ENCODE measurements around the gene KLF16. TPM values are rescaled to one million over a fixed set of nuclear protein-coding genes. Genes with fewer than 3 reads are reported as not detected.

KLF16 gene
- total RNA-seq, 1 experiment from 2014 or later, result 32.3 TPM

DNA sequence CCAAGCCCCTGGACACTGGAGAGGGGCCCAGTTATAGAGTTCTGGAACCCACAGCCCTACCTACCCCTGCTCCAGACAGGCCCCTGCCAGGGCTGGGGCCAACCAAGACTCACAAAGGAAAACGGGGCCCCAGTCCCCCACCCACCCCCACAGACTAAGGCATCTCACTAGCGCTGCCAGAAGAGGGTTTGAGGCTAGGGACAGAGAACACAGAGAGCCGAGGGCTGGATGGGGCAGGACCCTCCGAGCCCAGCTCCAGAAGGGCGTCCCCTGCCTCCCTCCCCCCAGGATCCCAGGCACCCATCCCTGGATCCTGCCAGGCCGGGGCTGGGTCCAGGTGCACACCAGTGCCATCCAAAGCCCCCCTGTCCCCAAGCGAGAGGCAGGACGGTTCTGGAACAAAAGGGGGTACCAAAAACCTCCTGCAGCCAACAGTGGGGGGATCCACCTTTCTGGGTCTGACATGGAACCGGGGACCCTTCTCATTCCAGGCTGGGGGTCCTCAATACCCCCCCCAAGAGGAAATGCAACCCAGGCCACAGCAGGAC lies 10.7 kb downstream of the KLF16 start:
- no peak for DNase-seq
- Mint-ChIP-seq H3K27me3 (ENCODE audit: unreplicated experiment) (no peaks in the 10 kb centered on the region), H3K9me3 (ENCODE audit: low read depth, unreplicated experiment) (no peaks in the 10 kb centered on the region), H3K4me1 (ENCODE audit: low read depth, unreplicated experiment) (no peaks in the 10 kb centered on the region), H3K36me3 (ENCODE audit: insufficient read depth, unreplicated experiment) (peaks cover 27% of the 10 kb centered on the region), H3K4me3 (ENCODE audit: low read depth, unreplicated experiment) (no peak overlapping the region), H3K27ac (ENCODE audit: unreplicated experiment) (no peak overlapping the region)
- intact Hi-C loops (cut with micrococcal nuclease; ENCODE audit: unreplicated experiment), result no loop called here
- TF ChIP-seq, protein P1, sequence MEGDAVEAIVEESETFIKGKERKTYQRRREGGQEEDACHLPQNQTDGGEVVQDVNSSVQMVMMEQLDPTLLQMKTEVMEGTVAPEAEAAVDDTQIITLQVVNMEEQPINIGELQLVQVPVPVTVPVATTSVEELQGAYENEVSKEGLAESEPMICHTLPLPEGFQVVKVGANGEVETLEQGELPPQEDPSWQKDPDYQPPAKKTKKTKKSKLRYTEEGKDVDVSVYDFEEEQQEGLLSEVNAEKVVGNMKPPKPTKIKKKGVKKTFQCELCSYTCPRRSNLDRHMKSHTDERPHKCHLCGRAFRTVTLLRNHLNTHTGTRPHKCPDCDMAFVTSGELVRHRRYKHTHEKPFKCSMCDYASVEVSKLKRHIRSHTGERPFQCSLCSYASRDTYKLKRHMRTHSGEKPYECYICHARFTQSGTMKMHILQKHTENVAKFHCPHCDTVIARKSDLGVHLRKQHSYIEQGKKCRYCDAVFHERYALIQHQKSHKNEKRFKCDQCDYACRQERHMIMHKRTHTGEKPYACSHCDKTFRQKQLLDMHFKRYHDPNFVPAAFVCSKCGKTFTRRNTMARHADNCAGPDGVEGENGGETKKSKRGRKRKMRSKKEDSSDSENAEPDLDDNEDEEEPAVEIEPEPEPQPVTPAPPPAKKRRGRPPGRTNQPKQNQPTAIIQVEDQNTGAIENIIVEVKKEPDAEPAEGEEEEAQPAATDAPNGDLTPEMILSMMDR (IDR thresholded peaks at IDR 0.05; ENCODE audit: unreplicated experiment), result no peak
- no TSS peak for BruUV-seq (replicated peaks)
- CTCF ChIA-PET, result no interaction called here

DNA sequence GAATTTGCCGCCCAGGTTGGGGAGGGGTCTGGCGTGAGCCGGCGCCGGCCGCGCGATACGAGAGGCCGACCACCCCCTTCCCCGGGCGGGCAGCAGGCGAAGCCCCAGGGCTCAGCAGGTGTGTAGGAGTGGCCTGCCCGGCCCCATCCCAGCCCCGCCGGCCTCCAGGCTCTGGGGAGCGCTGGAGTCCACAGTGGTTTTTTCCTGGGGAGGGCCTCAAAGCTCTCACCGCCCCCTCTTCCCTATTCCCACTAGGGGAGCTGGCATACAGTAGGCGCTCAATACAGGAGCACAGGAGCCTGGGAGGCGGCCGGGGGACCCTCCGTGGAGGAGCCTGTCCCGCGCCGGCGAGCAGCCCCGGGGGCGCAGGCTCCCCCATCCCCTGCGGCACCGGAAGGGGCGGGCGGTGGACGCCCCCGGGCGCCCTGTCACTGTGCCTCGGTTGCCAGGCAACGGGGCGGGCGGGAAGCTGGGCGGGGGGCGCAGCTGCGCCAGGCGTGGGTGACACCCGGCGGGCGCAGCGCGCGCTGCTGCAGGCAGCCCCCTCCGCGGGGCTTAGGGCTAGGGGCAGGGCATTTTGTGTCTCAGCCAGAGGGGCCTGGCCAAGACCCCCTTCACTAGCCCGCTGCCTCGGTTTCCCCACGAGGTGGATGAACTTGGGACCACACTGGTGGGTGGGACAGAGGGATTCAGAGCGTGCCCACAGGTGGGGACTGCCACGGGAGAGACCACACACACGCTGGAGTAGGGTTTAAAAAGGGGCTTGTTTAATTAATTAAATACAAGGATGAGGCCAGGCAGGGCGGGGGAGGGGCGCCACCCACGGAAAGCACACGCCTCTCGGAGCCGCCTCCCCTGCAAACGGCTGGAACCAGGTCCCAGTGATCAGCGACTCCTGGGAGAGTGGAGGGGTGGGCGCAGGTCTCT lies 11.5 kb downstream of the KLF16 start:
- intact Hi-C loops (cut with micrococcal nuclease; ENCODE audit: unreplicated experiment), result no loop called here
- Mint-ChIP-seq H3K4me1 (ENCODE audit: low read depth, unreplicated experiment) (peaks cover 7% of the 10 kb centered on the region), H3K27me3 (ENCODE audit: unreplicated experiment) (no peaks in the 10 kb centered on the region), H3K27ac (ENCODE audit: unreplicated experiment) (no peak overlapping the region), H3K4me3 (ENCODE audit: low read depth, unreplicated experiment) (no peak overlapping the region), H3K36me3 (ENCODE audit: insufficient read depth, unreplicated experiment) (peaks cover 35% of the 10 kb centered on the region), H3K9me3 (ENCODE audit: low read depth, unreplicated experiment) (no peaks in the 10 kb centered on the region)
- no peak for DNase-seq
- CTCF ChIA-PET, result no interaction called here
- TF ChIP-seq, protein P1 (IDR thresholded peaks at IDR 0.05; ENCODE audit: unreplicated experiment), result no peak
- no TSS peak for BruUV-seq (replicated peaks)

DNA sequence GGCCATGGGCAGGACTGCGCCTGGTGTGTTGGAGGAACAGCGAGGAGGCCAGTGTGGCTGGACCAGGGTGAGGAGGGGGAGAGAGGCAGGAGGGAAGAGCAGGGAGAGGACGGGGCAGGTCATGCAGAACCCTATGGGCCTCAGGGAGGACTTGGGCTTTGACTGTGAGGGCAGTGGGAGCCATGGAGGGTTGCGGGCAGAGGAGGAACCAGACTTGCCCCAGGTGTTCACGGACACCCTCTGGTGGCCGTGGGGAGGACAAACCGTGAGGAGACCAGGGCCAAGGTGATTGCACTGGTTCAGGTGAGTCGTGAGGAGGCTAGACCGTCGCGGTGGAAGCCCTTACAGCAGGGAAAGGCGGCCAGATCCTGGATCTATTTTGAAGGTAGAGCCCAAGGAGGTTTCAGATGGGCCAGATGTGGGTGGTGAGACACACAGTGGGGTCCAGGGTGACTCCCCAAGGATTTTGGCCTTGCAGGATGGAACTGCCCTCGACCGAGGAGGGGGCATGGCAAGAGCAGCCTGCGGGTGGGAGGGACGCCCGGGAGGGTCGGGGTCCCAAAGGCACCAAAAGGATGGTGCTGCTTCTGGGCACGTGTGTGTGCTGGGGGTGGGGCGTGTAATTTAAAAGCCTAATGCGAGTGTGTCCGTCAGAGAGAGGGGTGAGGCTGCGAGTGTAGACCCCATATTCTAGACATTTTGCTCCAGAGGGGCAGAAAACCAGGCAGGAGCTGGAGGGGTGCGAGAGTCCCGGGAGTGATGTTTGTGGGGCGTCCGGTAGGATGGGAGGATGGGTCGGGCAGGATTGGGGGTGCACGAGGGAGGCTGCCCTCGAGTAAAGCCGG lies 12.3 kb downstream of the KLF16 start:
- Mint-ChIP-seq H3K27me3 (ENCODE audit: unreplicated experiment) (no peaks in the 10 kb centered on the region), H3K4me3 (ENCODE audit: low read depth, unreplicated experiment) (no peak overlapping the region), H3K27ac (ENCODE audit: unreplicated experiment) (no peak overlapping the region), H3K9me3 (ENCODE audit: low read depth, unreplicated experiment) (no peaks in the 10 kb centered on the region), H3K4me1 (ENCODE audit: low read depth, unreplicated experiment) (peaks cover 8% of the 10 kb centered on the region), H3K36me3 (ENCODE audit: insufficient read depth, unreplicated experiment) (peaks cover 39% of the 10 kb centered on the region)
- CTCF ChIA-PET, result no interaction called here
- TF ChIP-seq, protein P1 (IDR thresholded peaks at IDR 0.05; ENCODE audit: unreplicated experiment), result no peak
- intact Hi-C loops (cut with micrococcal nuclease; ENCODE audit: unreplicated experiment), result no loop called here
- DNase-seq, result peak; percentile 30
- no TSS peak for BruUV-seq (replicated peaks)

DNA sequence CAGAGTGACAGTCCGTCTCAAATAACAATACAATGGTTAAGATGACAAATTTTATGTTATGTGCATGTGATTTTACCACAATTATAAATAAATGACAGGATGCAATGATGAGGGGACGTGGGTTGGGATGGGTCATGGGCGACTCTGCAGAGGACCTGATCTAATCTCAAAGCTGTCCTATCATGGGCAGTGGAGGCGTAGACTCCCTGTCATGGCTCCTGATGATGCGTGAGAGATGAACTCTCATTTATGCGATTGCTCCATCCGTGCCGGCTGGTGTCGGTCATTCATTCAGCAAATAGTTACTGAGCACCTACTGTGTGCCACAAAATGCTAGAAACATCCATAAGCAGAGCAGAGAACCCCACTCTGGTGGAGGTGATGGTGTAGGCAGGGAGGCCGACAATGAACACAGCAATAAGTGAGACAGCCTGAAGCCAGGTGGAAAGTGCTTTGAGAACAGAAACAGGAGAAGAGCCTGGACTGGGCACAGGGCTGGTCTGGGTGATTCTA lies 13.4 kb downstream of the KLF16 start:
- CTCF ChIA-PET, result no interaction called here
- H3K4me1 Mint-ChIP-seq (ENCODE audit: low read depth, unreplicated experiment), result peaks cover 8% of the 10 kb centered on the region
- intact Hi-C loops (cut with micrococcal nuclease; ENCODE audit: unreplicated experiment), result no loop called here
- no peaks in the 10 kb centered on the region for H3K9me3 Mint-ChIP-seq (ENCODE audit: low read depth, unreplicated experiment)
- H3K4me3 Mint-ChIP-seq (ENCODE audit: low read depth, unreplicated experiment), result no peak overlapping the region
- TF ChIP-seq, protein P1 (IDR thresholded peaks at IDR 0.05; ENCODE audit: unreplicated experiment), result no peak
- no peaks in the 10 kb centered on the region for H3K27me3 Mint-ChIP-seq (ENCODE audit: unreplicated experiment)
- H3K27ac Mint-ChIP-seq (ENCODE audit: unreplicated experiment), result no peak overlapping the region
- peaks cover 44% of the 10 kb centered on the region for H3K36me3 Mint-ChIP-seq (ENCODE audit: insufficient read depth, unreplicated experiment)
- BruUV-seq (replicated peaks), result no TSS peak
- no peak for DNase-seq
